Natural killer cell (primary cell): ENCODE data around the gene TTLL11. TPM values are rescaled to one million over a fixed set of nuclear protein-coding genes. Genes with fewer than 3 reads are reported as not detected.

ENCODE experiments used
- ATAC-seq, 3 donors: fragments of 150-1000 bp in 2 of 3; fragments of 200-7000 bp in 1 of 3; cut with Tn5 transposase; 1 replicate in 1 of 3; 2 replicates in 2 of 3; pipeline ENCODE4 v1.10.0; 2021; ENCODE audit warnings: mild to moderate bottlenecking in 2 of 3, moderate library complexity in 2 of 3
- DNase-seq, 2 donors: peaks; one replicate each; pipeline versions ENCODE4 v3.0.0 to v3.0.0-alpha.2; 2013 to 2021; ENCODE audit warnings: mixed read lengths in 1 of 2
- H3K27ac ChIP-seq: one replicate; pipeline ENCODE4 v1.5.1; 2013; ENCODE audit warnings: mild to moderate bottlenecking, low read length
- H3K27me3 ChIP-seq: one replicate; pipeline ENCODE4 v1.6.1; 2013; ENCODE audit warnings: low read length; ENCODE audit not compliant: control insufficient read depth, insufficient read depth
- H3K36me3 ChIP-seq: one replicate; pipeline ENCODE4 v1.6.1; 2013; ENCODE audit warnings: low read length; ENCODE audit not compliant: control insufficient read depth, insufficient read depth
- H3K4me1 ChIP-seq: one replicate; pipeline ENCODE4 v1.6.1; 2013; ENCODE audit warnings: low read length; ENCODE audit not compliant: control insufficient read depth, insufficient read depth
- H3K4me3 ChIP-seq: one replicate; pipeline ENCODE4 v1.5.1; 2013; ENCODE audit warnings: low read length
- H3K9me3 ChIP-seq: one replicate; pipeline ENCODE4 v1.6.1; 2013; ENCODE audit warnings: low read length; ENCODE audit not compliant: control insufficient read depth, insufficient read depth
- H3K27ac Mint-ChIP-seq, 2 donors: one replicate each; pipeline ENCODE4 v1.8.0; 2022; ENCODE audit warnings: mild to moderate bottlenecking in 2 of 2, mixed read lengths in 2 of 2, moderate library complexity in 1 of 2
- H3K27me3 Mint-ChIP-seq, 2 donors: one replicate each; pipeline ENCODE4 v1.8.0; 2022; ENCODE audit warnings: low read depth in 2 of 2, mixed read lengths in 2 of 2
- H3K36me3 Mint-ChIP-seq: one replicate; pipeline ENCODE4 v1.8.0; 2022; ENCODE audit warnings: mixed read lengths
- H3K4me1 Mint-ChIP-seq, 2 donors: one replicate each; pipeline ENCODE4 v1.8.0; 2022; ENCODE audit warnings: mixed read lengths in 2 of 2
- H3K4me3 Mint-ChIP-seq: one replicate; pipeline ENCODE4 v1.8.0; 2022; ENCODE audit warnings: mild to moderate bottlenecking, moderate library complexity, mixed read lengths
- H3K9me3 Mint-ChIP-seq, 2 donors: one replicate each; pipeline ENCODE4 v1.8.0; 2022; ENCODE audit warnings: mixed read lengths in 2 of 2
- CTCF ChIP-seq: fragments of 200-600 bp; IDR thresholded peaks from one replicate; pipeline ENCODE4 v1.8.0; 2022; ENCODE audit warnings: antibody characterized with exemption
- WGBS: methylation state at CpG from one replicate; pipeline ENCODE4 v1.1.7; 2013; ENCODE audit warnings: missing lambda C conversion rate; ENCODE audit not compliant: insufficient coverage; 5-methylcytosine and 5-hydroxymethylcytosine counted together
- intact Hi-C: fragments of 100-400 bp; cut with micrococcal nuclease; formaldehyde crosslinking; loops from one replicate; pipeline ENCODE4 v1.14.2; 2022
- total RNA-seq, 4 donors: library from RNA; stranded (reverse); fragments of 120-200 nt in 1 of 4; gene quantifications; one replicate each; pipeline versions ENCODE4 v1.2.3 to v1.2.4, GENCODE V29; 2013 to 2022

Gene TTLL11
- total RNA-seq, 3 donors from 2014 or later (not counting 1 experiment from before 2014, with no cell fraction given) = 3.4 to 4.6 (median 3.6) TPM

GRCh38 chr9:121995997-121996396 lies 97.1 kb downstream of the TTLL11 start:
- no peaks in the 10 kb centered on the region for H3K9me3 ChIP-seq
- H3K27ac ChIP-seq = no peak overlapping the region
- no peak overlapping the region for H3K4me3 Mint-ChIP-seq
- no peak overlapping the region for H3K27ac Mint-ChIP-seq
- H3K36me3 ChIP-seq = no peaks in the 10 kb centered on the region
- H3K4me1 Mint-ChIP-seq = no peaks in the 10 kb centered on the region
- no peaks in the 10 kb centered on the region for H3K9me3 Mint-ChIP-seq
- H3K4me1 ChIP-seq = no peaks in the 10 kb centered on the region
- ATAC-seq = no peak
- DNase-seq = no peak
- no peak for TF ChIP-seq CTCF
- H3K4me3 ChIP-seq = no peak overlapping the region
- intact Hi-C loops = no loop called here
- no peaks in the 10 kb centered on the region for H3K36me3 Mint-ChIP-seq
- 84% methylated on average over 5 of the region's 5 CpGs for WGBS
- H3K27me3 ChIP-seq = no peaks in the 10 kb centered on the region
- no peaks in the 10 kb centered on the region for H3K27me3 Mint-ChIP-seq

GRCh38 chr9:121992571-121993212 lies 100.4 kb downstream of the TTLL11 start:
- no peaks in the 10 kb centered on the region for H3K27me3 ChIP-seq
- TF ChIP-seq CTCF = peak; percentile 87
- Mint-ChIP-seq H3K9me3 (no peaks in the 10 kb centered on the region), H3K27ac (no peak overlapping the region), H3K36me3 (no peaks in the 10 kb centered on the region), H3K4me3 (no peak overlapping the region), H3K27me3 (no peaks in the 10 kb centered on the region), H3K4me1 (no peaks in the 10 kb centered on the region)
- 20% methylated on average over 8 of the region's 8 CpGs for WGBS
- no peak overlapping the region for H3K27ac ChIP-seq
- no peaks in the 10 kb centered on the region for H3K9me3 ChIP-seq
- ATAC-seq (peak; percentile 54 to 77 (median 61)), DNase-seq (peak; percentile 20 to 77)
- intact Hi-C loops = loop anchor here (1.0 kb wide), 3 partner anchors 305 to 446 kb away; no protein-coding TSS in a partner anchor
- H3K4me3 ChIP-seq = no peak overlapping the region
- no peaks in the 10 kb centered on the region for H3K36me3 ChIP-seq
- no peaks in the 10 kb centered on the region for H3K4me1 ChIP-seq

- H3K36me3 Mint-ChIP-seq = no peaks in the 10 kb centered on the region
- no peak overlapping the region for H3K4me3 ChIP-seq
- DNase-seq (no peak), ATAC-seq (no peak)
- H3K9me3 Mint-ChIP-seq = no peaks in the 10 kb centered on the region
- no peaks in the 10 kb centered on the region for H3K9me3 ChIP-seq
- H3K27ac Mint-ChIP-seq = no peak overlapping the region
- H3K36me3 ChIP-seq = no peaks in the 10 kb centered on the region
- H3K27ac ChIP-seq = no peak overlapping the region
- no peak overlapping the region for H3K4me3 Mint-ChIP-seq
- intact Hi-C loops = no loop called here
- H3K4me1 ChIP-seq = no peaks in the 10 kb centered on the region
- no peaks in the 10 kb centered on the region for H3K27me3 ChIP-seq
- no peak for TF ChIP-seq CTCF
- 97% methylated on average over 4 of the region's 4 CpGs for WGBS
- no peaks in the 10 kb centered on the region for H3K27me3 Mint-ChIP-seq
- H3K4me1 Mint-ChIP-seq = no peaks in the 10 kb centered on the region
Observed at GRCh38 chr9:121991307-121991661, 101.8 kb downstream of the TTLL11 start.
